SK-N-MC (cell line): ENCODE results near the gene SDC3.

Source experiments
- EZH2 ChIP-seq: fragments of 200-600 bp; sonication (generic); IDR thresholded peaks from one replicate; pipeline ENCODE4 v1.6.1; 2017; ENCODE audit warnings: antibody characterized with exemption
- FOXP2 ChIP-seq: optimal IDR thresholded peaks from 2 replicates; pipeline ENCODE3; 2011; ENCODE audit warnings: mild to moderate bottlenecking, moderate library complexity; ENCODE audit not compliant: insufficient read depth; ENCODE audit errors: extremely low read length, control extremely low read depth
- POLR2AphosphoS5 ChIP-seq: IDR thresholded peaks from 2 replicates; pipeline ENCODE4 v1.6.1; 2012; ENCODE audit warnings: mild to moderate bottlenecking, low read depth, low read length, borderline replicate concordance

- TF ChIP-seq POLR2AphosphoS5 (no peak), EZH2 (no peak), FOXP2 (no peak)
Observed at GRCh38 chr1:30837653-30838052, 70.9 kb downstream of the SDC3 start.
